Activated CD4-positive, alpha-beta memory T cell treated with anti-CD3 and anti-CD28 coated beads for 36 hours (primary cell): ENCODE data around the gene SHANK3. TPM values are rescaled to one million over a fixed set of nuclear protein-coding genes. Genes with fewer than 3 reads are reported as not detected.

Experiments used
- CTCF ChIA-PET: fragments of 350-600 bp; sonication (Branson Sonifier 250); formaldehyde crosslinking; loops from one replicate; lab custom pipeline; 2021; ENCODE audit warnings: antibody characterized with exemption, inconsistent platforms; lab: Charles Lee
- POLR2A ChIA-PET: fragments of 350-600 bp; sonication (Branson Sonifier 250); formaldehyde crosslinking; loops from one replicate; lab custom pipeline; 2021; ENCODE audit warnings: antibody characterized with exemption; lab: Charles Lee
- DNase-seq: peaks from one replicate; pipeline ENCODE4 v3.0.0-alpha.2; 2020
- H3K27ac Mint-ChIP-seq: one replicate; pipeline ENCODE4 v1.8.0; 2021; ENCODE audit warnings: mixed read lengths
- H3K27me3 Mint-ChIP-seq: one replicate; pipeline ENCODE4 v1.8.0; 2021; ENCODE audit warnings: mixed read lengths
- H3K36me3 Mint-ChIP-seq: one replicate; pipeline ENCODE4 v1.8.0; 2021; ENCODE audit warnings: mixed read lengths
- H3K4me1 Mint-ChIP-seq: one replicate; pipeline ENCODE4 v1.8.0; 2021; ENCODE audit warnings: low read depth, mixed read lengths
- H3K4me3 Mint-ChIP-seq: one replicate; pipeline ENCODE4 v1.8.0; 2021; ENCODE audit warnings: mild to moderate bottlenecking, mixed read lengths
- H3K9me3 Mint-ChIP-seq: one replicate; pipeline ENCODE4 v1.8.0; 2021; ENCODE audit warnings: mixed read lengths
- intact Hi-C: fragments of 100-400 bp; cut with micrococcal nuclease; formaldehyde crosslinking; loops from one replicate; pipeline ENCODE4 v1.15.1; 2023
- total RNA-seq, 2 experiments: library from RNA; stranded (reverse); gene quantifications; one replicate each; pipeline ENCODE4 v1.2.3, GENCODE V29; 2021

SHANK3 gene
- under 1 TPM; 0.05 to 0.07 TPM for total RNA-seq

- ChIA-PET CTCF (interaction anchor here (0.6 kb wide), 1 partner anchor 176 kb away, joined by 3 read pairs; no protein-coding TSS in a partner anchor), POLR2A (no interaction called here)
- H3K4me1 Mint-ChIP-seq = peaks cover 11% of the 10 kb centered on the region
- no peaks in the 10 kb centered on the region for H3K36me3 Mint-ChIP-seq
- H3K27me3 Mint-ChIP-seq = peaks cover 44% of the 10 kb centered on the region
- intact Hi-C loops = no loop called here
- no peak within 1 kb of the TSS for H3K27ac Mint-ChIP-seq
- peak within 1 kb of the TSS; percentile 18 for H3K4me3 Mint-ChIP-seq
- H3K9me3 Mint-ChIP-seq = no peaks in the 10 kb centered on the region
- no peak for DNase-seq
Observed at GRCh38 chr22:50672471-50673230, at the start of gene SHANK3. Gene SHANK3, plus strand, starts transcription at chr22:50672823.

DNA sequence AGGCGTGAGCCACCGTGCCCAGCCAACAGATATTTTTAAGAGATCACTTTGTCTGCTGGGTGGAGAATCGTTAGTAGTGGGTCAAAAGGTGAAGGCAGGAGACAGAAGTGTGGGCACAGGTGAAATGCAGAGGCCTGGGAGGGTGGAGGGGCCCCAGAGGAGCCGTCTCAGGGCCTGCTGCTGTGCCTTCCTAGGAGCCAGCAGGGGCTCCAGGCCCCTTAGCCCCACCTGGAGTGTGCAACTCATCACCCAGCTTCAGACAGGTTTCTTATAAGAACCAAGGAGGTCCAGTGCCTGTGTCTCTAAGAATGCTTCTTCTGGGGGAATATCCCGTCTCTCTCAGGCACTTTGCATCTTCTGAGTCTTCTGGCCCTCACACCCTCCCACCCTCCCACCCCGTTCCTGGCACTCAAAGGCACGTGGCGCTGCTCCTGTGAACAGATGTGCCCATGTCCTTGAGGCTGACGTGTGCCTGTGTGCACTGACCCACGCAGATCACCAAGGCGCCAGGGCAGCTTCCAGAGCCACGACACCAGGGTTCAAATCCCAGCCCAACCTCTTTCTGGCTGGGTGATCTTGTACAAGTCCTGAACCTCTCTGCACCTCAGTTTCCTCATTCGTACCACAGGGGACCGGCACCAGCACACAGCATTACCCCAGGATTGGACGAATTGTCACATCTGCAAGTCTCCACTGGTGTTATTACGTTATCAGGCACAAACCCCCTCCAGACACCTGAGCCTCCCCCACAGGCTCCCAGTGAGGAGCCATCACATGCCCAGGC is 48.1 kb upstream of the SHANK3 start:
- ChIA-PET CTCF (interaction anchor here (0.9 kb wide), 1 partner anchor 99 kb away, joined by 3 read pairs; the partner anchor contains the start of gene SCO2), POLR2A (no interaction called here)
- Mint-ChIP-seq H3K27me3 (no peaks in the 10 kb centered on the region), H3K27ac (no peak overlapping the region), H3K9me3 (no peaks in the 10 kb centered on the region), H3K4me1 (peaks cover 49% of the 10 kb centered on the region), H3K4me3 (no peak overlapping the region), H3K36me3 (peaks cover 2% of the 10 kb centered on the region)
- no peak for DNase-seq
- intact Hi-C loops = loop anchor here (5.0 kb wide), 1 partner anchor 352 kb away; the partner anchor contains the start of gene MAPK11

GRCh38 chr22:50625131-50625567 is 47.5 kb upstream of the SHANK3 start:
- Mint-ChIP-seq H3K4me3 (no peak overlapping the region), H3K9me3 (no peaks in the 10 kb centered on the region), H3K27ac (no peak overlapping the region), H3K36me3 (peaks cover 2% of the 10 kb centered on the region), H3K27me3 (no peaks in the 10 kb centered on the region), H3K4me1 (peaks cover 45% of the 10 kb centered on the region)
- ChIA-PET POLR2A (no interaction called here), CTCF (no interaction called here)
- intact Hi-C loops = no loop called here
- no peak for DNase-seq

DNA sequence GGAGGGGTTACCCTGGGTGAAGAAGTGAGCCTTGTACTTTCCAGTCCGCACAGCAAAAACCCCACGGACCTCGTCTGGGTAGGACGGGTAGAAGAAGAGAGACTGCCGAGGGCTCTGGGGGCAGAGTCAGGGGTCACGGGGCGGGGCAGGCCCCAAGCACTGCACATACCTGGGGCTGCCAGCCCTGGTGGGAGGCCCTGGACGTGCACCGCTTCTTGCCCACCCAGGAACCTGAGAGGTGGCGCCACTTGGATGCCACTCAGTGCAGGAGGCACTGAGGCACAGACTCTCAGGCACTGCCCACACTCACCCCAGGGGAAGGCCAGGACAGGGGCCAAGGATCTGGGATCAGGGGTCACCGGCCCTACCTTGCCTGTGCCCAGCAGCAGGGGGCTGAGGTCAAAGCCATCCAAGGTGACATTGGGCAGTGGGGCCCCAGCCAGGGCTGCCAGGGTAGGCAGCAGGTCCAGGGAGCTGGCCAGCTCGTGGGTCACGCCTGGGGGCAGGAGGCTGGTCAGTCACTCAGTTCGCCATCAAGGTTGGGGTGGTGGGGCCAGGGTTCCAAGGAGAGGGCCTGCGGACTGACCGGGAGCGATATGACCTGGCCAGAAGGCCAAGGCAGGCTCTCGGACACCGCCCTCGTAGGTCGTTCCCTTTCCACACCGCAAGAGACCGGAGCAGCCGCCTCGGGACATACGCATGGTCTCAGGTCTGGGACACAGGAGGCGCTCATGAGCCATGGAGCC is 46.9 kb upstream of the SHANK3 start:
- Mint-ChIP-seq H3K36me3 (peaks cover 2% of the 10 kb centered on the region), H3K27ac (no peak overlapping the region), H3K27me3 (no peaks in the 10 kb centered on the region), H3K4me3 (no peak overlapping the region), H3K4me1 (peaks cover 43% of the 10 kb centered on the region), H3K9me3 (no peaks in the 10 kb centered on the region)
- POLR2A ChIA-PET = interaction anchor here (0.6 kb wide), 1 partner anchor 37 kb away, joined by 3 read pairs; no protein-coding TSS in a partner anchor
- CTCF ChIA-PET = interaction anchor here (1.4 kb wide), 1 partner anchor 86 kb away, joined by 4 read pairs; no protein-coding TSS in a partner anchor
- DNase-seq = no peak
- intact Hi-C loops = no loop called here

- peak overlapping the region; percentile 68 for H3K4me3 Mint-ChIP-seq
- DNase-seq = no peak
- peaks cover 2% of the 10 kb centered on the region for H3K36me3 Mint-ChIP-seq
- ChIA-PET CTCF (interaction anchor here (1.2 to 1.4 kb wide), 2 partner anchors 16 to 87 kb away, joined by 3 to 4 read pairs; no protein-coding TSS in a partner anchor), POLR2A (interaction anchor here (0.6 kb wide), 1 partner anchor 37 kb away, joined by 3 read pairs; no protein-coding TSS in a partner anchor)
- H3K27me3 Mint-ChIP-seq = no peaks in the 10 kb centered on the region
- peaks cover 36% of the 10 kb centered on the region for H3K4me1 Mint-ChIP-seq
- intact Hi-C loops = no loop called here
- H3K27ac Mint-ChIP-seq = no peak overlapping the region
- no peaks in the 10 kb centered on the region for H3K9me3 Mint-ChIP-seq
Observed at GRCh38 chr22:50626314-50626849, 46.2 kb upstream of the SHANK3 start.

DNA sequence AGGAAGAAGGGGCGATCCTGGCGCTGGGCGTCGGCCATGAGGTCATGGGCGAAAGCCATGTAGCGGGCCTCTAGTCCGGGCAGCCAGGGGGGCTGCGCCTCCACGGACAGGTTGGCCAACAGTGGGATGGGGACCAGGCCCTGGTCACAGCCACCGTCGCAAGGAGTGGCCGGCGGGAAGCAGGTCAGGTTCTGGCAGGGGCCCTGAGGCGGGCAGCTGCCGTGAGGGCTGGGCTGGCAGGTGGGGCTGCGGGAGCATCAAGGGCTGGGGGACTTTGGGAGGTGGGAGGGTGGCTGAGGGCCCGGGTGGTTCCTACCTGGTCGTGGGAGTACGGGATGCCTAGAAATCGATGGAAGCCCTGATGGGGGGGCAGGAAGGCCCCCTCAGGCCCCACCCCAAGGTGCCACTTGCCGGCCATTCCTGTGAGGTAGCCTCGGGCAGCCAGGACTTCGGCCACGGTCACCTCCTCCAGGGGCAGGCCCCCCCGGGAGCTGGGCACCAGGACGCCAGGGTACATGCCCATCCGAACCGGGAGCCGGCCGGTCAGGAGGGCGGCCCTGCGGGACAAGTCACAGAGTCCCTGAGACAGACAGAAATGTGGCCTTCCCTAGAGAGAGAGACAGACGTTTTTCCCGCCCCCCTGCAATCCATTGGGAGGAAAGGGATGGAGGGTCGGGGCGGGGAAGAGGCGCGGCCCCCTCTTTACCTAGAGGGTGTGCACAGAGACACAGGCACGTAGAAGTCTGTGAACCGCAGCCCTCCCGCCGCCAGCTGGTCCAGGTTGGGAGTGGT is 45.6 kb upstream of the SHANK3 start:
- ChIA-PET POLR2A (interaction anchor here (0.9 to 1.4 kb wide), 3 partner anchors 76 to 119 kb away, joined by 3 to 5 read pairs (median 3); partner anchors contain the start of genes LMF2, NCAPH2 and SCO2), CTCF (interaction anchor here (1.1 to 1.4 kb wide), 5 partner anchors 15 to 88 kb away, joined by 3 to 4 read pairs (median 3); no protein-coding TSS in a partner anchor)
- no peaks in the 10 kb centered on the region for H3K9me3 Mint-ChIP-seq
- peaks cover 2% of the 10 kb centered on the region for H3K36me3 Mint-ChIP-seq
- peak overlapping the region; percentile 69 for H3K27ac Mint-ChIP-seq
- peak overlapping the region; percentile 79 for H3K4me3 Mint-ChIP-seq
- H3K4me1 Mint-ChIP-seq = peaks cover 30% of the 10 kb centered on the region
- intact Hi-C loops = no loop called here
- no peaks in the 10 kb centered on the region for H3K27me3 Mint-ChIP-seq
- DNase-seq = peak; percentile 37

DNA sequence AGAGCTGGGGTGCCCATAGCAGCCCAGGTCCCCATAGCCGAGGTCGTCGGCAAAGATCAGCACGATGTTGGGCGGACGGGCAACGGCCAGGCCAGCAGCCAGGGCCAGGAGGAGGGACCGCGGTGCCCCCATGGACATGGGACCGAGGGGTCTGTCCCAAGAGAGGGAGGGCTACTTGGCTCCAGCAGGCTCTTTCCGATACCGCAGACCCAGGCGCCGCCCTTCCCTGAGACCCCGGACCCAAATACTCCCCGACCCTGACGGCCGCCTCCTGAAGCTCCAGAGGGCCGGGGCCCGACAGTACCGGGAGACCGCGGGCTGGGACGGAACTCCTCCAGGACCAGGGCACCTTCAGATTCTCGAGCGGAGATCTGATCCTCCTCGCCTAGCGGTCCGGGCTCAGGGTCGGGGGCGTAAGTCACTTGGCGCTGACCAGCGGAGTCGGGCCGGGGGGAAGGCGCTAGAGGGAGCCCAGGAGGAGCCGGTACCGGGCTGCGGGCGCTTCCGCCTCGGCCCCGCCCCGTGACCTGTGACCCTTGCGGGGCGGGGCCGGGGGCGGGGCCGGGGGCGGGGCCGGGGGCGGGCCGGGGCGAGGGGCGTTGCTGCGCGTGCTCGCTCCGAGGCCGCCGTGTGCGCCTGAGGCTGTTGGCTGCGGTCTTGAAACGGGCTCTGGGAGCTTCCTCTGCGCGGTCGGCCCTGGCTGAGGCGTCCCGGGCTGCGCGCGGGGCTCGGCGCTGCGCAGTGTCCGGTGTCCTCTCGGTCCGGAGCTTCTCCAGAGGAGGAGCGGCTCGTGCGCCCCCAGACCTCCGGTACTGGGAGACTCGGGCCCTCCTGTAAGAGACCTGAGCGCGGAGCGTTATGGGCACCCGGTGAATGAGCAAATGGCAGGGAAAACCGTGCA is 44.7 kb upstream of the SHANK3 start, which contains the start of gene ARSA:
ARSA (minus strand) TSS at position 511 of the 901 bp plus-strand sequence; CDS start at position 138, 373 bp downstream.
- peak within 1 kb of the TSS; percentile 69 for H3K27ac Mint-ChIP-seq
- ChIA-PET CTCF (interaction anchor here (0.8 to 1.4 kb wide), 6 partner anchors 14 to 102 kb away, joined by 3 to 6 read pairs (median 4); partner anchors contain the start of genes SCO2 and SYCE3), POLR2A (interaction anchor here (0.9 to 1.4 kb wide), 3 partner anchors 77 to 120 kb away, joined by 3 to 5 read pairs (median 3); partner anchors contain the start of genes LMF2, NCAPH2 and SCO2)
- H3K9me3 Mint-ChIP-seq = no peaks in the 10 kb centered on the region
- intact Hi-C loops = loop anchor here (1.0 kb wide), 1 partner anchor 63 kb away; no protein-coding TSS in a partner anchor
- H3K36me3 Mint-ChIP-seq = peaks cover 2% of the 10 kb centered on the region
- H3K4me1 Mint-ChIP-seq = peaks cover 21% of the 10 kb centered on the region
- DNase-seq = peak; percentile 85
- H3K4me3 Mint-ChIP-seq = peak within 1 kb of the TSS; percentile 88
- no peaks in the 10 kb centered on the region for H3K27me3 Mint-ChIP-seq

GRCh38 chr22:50628543-50629134 is 44.0 kb upstream of the SHANK3 start:
- H3K36me3 Mint-ChIP-seq = peaks cover 2% of the 10 kb centered on the region
- CTCF ChIA-PET = interaction anchor here (0.8 to 1.4 kb wide), 3 partner anchors 62 to 103 kb away, joined by 4 to 6 read pairs (median 5); partner anchors contain the start of genes SCO2 and SYCE3
- peak overlapping the region; percentile 88 for H3K4me3 Mint-ChIP-seq
- peak; percentile 24 for DNase-seq
- intact Hi-C loops = loop anchor here (1.0 kb wide), 1 partner anchor 63 kb away; no protein-coding TSS in a partner anchor
- peaks cover 19% of the 10 kb centered on the region for H3K4me1 Mint-ChIP-seq
- H3K27ac Mint-ChIP-seq = peak overlapping the region; percentile 57
- H3K27me3 Mint-ChIP-seq = no peaks in the 10 kb centered on the region
- POLR2A ChIA-PET = interaction anchor here (1.4 kb wide), 1 partner anchor 103 kb away, joined by 5 read pairs; the partner anchor contains the start of gene SCO2
- H3K9me3 Mint-ChIP-seq = no peaks in the 10 kb centered on the region

GRCh38 chr22:50630376-50630775 is 42.2 kb upstream of the SHANK3 start:
- Mint-ChIP-seq H3K4me1 (peaks cover 19% of the 10 kb centered on the region), H3K36me3 (peaks cover 2% of the 10 kb centered on the region), H3K27me3 (no peaks in the 10 kb centered on the region), H3K4me3 (no peak overlapping the region), H3K9me3 (no peaks in the 10 kb centered on the region), H3K27ac (no peak overlapping the region)
- DNase-seq = no peak
- POLR2A ChIA-PET = no interaction called here
- intact Hi-C loops = no loop called here
- CTCF ChIA-PET = interaction anchor here (0.7 to 1.5 kb wide), 2 partner anchors 9 to 10 kb away, joined by 4 read pairs; no protein-coding TSS in a partner anchor
